ENCODE results near the gene PSMB1. TPM values are rescaled to one million over a fixed set of nuclear protein-coding genes. Genes with fewer than 3 reads are reported as not detected.
"Not testable (repeated sequence)": the region's sequence is repeated elsewhere in the genome, so short reads cannot be mapped to it uniquely, and the experiment has no call there.

The PSMB1 gene
- total RNA-seq, 1 donor from 2014 or later = 297 TPM

DNA sequence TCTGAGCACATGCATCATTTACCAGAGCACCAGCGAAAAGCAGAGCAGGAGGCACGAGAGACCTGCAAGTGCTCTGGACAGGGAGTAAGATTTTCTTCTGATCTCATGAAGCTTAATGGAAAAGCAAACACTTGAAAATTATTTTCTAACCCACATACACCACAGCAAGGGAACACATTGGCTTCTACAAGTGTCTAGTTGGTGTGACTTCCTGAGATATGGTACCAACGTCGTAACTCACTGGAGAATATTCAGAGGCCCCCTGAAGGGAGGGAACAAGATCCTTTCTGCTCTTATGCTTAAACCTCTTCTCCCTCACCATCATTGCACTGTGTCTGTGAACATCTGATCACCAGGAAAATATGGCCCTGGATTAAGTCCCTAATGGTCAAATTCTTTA lies 48.6 kb downstream of the PSMB1 start:
- Histone ChIP-seq H3K27me3 (ENCODE audit: control insufficient read depth, insufficient read depth, low read length) (peaks cover 4% of the 10 kb centered on the region), H3K36me3 (ENCODE audit: control insufficient read depth, insufficient read depth, low read length) (no peaks in the 10 kb centered on the region), H3K4me3 (ENCODE audit: low read depth, low read length) (no peak overlapping the region)
- TF ChIP-seq, protein P1, sequence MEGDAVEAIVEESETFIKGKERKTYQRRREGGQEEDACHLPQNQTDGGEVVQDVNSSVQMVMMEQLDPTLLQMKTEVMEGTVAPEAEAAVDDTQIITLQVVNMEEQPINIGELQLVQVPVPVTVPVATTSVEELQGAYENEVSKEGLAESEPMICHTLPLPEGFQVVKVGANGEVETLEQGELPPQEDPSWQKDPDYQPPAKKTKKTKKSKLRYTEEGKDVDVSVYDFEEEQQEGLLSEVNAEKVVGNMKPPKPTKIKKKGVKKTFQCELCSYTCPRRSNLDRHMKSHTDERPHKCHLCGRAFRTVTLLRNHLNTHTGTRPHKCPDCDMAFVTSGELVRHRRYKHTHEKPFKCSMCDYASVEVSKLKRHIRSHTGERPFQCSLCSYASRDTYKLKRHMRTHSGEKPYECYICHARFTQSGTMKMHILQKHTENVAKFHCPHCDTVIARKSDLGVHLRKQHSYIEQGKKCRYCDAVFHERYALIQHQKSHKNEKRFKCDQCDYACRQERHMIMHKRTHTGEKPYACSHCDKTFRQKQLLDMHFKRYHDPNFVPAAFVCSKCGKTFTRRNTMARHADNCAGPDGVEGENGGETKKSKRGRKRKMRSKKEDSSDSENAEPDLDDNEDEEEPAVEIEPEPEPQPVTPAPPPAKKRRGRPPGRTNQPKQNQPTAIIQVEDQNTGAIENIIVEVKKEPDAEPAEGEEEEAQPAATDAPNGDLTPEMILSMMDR (IDR thresholded peaks at IDR 0.05; ENCODE audit: insufficient read depth, low read length, poor library complexity, severe bottlenecking) = no peak
- no peak for DNase-seq (ENCODE audit: low read depth)

DNA sequence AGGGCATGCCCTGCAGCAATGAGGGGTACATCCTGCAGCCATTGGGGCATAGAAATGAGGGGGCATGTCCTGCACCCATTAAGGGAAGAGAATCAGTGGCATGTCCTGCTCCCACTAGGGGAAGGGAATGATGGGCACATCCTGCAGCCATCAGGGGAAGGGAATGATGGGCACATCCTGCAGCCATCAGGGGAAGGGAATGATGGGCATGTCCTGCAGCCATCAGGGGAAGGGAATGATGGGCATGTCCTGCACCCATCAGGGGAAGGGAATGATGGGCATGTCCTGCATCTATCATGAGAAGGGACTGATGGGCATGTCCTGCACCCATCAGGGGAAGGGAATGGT lies 49.7 kb downstream of the PSMB1 start:
- DNase-seq (ENCODE audit: low read depth) = no peak
- Histone ChIP-seq H3K36me3 (ENCODE audit: control insufficient read depth, insufficient read depth, low read length) (no peaks in the 10 kb centered on the region), H3K4me3 (ENCODE audit: low read depth, low read length) (no peak overlapping the region), H3K27me3 (ENCODE audit: control insufficient read depth, insufficient read depth, low read length) (peaks cover 4% of the 10 kb centered on the region)
- TF ChIP-seq, protein P1 (IDR thresholded peaks at IDR 0.05; ENCODE audit: insufficient read depth, low read length, poor library complexity, severe bottlenecking) = no peak

DNA sequence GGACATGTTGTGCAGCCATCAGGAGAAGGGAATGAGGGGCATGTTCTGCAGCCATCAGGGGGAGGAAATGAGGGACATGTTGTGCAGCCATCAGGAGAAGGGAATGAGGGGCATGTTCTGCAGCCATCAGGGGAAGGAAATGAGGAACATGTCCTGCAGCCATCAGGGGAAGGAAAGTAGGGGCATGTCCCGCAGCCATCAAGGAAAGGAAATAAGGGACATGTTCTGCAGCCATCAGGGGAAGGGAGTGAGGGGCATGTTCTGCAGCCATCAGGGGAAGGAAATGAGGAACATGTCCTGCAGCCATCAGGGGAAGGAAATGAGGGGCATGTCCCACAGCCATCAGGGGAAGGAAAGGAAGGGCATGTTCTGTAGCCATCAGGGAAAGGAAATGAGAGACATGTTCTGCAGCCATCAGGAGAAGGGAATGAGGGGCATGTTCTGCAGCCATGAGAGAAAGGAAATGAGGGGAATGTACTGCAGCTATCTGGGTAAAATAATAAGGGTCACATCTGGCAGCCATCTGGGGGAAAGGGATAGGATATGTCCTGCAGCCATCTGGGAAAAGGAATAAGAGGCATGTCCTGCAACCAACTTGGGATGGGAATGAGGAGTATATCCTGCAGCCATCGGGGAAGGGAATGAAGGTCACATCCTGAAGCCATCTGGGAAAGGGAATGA lies 50.2 kb downstream of the PSMB1 start:
- not testable (repeated sequence) for H3K4me3 ChIP-seq (ENCODE audit: low read depth, low read length); H3K27me3 ChIP-seq (ENCODE audit: control insufficient read depth, insufficient read depth, low read length); DNase-seq (ENCODE audit: low read depth); H3K36me3 ChIP-seq (ENCODE audit: control insufficient read depth, insufficient read depth, low read length)

DNA sequence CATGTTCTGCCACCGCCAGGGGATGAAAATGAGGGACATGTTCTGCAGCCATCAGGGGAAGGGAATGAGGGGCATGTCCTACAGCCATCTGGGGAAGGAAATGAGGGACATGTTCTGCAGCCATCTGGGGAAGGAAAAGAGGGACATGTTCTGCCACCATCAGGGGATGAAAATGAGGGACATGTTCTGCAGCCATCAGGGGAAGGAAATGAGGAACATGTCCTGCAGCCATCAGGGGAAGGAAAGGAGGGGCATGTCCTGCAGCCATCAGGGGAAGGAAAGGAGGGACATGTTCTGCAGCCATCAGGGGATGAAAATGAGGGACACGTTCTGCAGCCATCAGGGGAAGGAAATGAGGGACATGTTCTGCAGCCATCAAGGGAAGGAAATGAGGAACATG lies 50.8 kb downstream of the PSMB1 start:
- H3K4me3 ChIP-seq (ENCODE audit: low read depth, low read length); H3K27me3 ChIP-seq (ENCODE audit: control insufficient read depth, insufficient read depth, low read length); H3K36me3 ChIP-seq (ENCODE audit: control insufficient read depth, insufficient read depth, low read length); DNase-seq (ENCODE audit: low read depth): not testable (repeated sequence)

DNA sequence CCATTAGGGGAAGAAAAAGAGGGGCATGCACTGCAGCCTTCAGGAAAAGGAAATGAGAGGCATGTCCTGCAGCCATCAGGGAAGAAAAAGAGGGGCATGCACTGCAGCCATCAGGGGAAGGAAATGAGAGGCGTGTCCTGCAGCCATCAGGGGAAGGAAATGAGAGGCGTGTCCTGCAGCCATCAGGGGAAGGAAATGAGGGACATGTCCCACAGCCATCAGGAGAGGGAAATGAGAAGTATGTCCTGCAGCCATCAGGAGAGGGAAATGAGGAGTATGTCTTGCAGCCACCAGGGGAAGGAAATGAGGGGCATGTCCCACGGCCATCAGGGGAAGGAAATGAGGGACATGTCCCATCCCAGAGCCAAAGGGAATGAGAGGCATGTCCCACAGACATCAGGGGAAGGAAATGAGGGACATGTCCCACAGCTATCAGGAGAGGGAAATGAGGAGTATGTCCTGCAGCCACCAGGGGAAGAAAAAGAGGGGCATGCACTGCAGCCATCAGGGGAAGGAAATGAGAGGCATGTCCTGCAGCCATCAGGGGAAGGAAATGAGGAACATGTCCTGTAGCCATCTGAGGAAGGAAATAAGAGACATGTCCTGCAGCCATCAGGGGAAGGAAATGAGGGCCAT lies 52.0 kb downstream of the PSMB1 start:
- H3K27me3 ChIP-seq (ENCODE audit: control insufficient read depth, insufficient read depth, low read length) = peaks cover 4% of the 10 kb centered on the region
- H3K36me3 ChIP-seq (ENCODE audit: control insufficient read depth, insufficient read depth, low read length) = no peaks in the 10 kb centered on the region
- TF ChIP-seq, protein P1 (IDR thresholded peaks at IDR 0.05; ENCODE audit: insufficient read depth, low read length, poor library complexity, severe bottlenecking) = no peak
- H3K4me3 ChIP-seq (ENCODE audit: low read depth, low read length) = no peak overlapping the region
- DNase-seq (ENCODE audit: low read depth) = no peak

DNA sequence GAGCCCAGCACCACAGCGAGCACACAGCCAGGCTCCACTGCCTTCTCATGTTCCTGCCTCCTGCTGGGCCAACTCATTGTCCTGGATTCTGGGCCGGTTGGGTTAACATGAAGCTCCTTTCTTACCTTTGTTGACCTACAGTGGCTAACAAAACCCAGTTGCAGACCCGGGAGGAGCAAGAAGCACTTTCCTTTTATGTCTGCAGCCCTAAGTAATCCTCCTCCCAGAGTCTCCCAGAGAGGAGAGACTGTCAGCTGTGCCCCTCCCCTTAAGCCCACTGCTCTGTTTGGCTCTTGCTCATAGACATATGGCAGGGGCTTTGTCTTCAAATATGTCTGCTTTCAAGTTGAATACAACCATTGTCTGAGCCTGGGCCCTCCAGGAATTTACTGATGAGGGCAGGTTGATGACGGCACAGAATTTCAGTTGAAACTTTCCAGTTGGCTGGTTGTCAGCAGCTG lies 55.2 kb downstream of the PSMB1 start:
- Histone ChIP-seq H3K27me3 (ENCODE audit: control insufficient read depth, insufficient read depth, low read length) (no peaks in the 10 kb centered on the region), H3K36me3 (ENCODE audit: control insufficient read depth, insufficient read depth, low read length) (no peaks in the 10 kb centered on the region), H3K4me3 (ENCODE audit: low read depth, low read length) (no peak overlapping the region)
- no peak for DNase-seq (ENCODE audit: low read depth)
- TF ChIP-seq, protein P1 (IDR thresholded peaks at IDR 0.05; ENCODE audit: insufficient read depth, low read length, poor library complexity, severe bottlenecking) = no peak

DNA sequence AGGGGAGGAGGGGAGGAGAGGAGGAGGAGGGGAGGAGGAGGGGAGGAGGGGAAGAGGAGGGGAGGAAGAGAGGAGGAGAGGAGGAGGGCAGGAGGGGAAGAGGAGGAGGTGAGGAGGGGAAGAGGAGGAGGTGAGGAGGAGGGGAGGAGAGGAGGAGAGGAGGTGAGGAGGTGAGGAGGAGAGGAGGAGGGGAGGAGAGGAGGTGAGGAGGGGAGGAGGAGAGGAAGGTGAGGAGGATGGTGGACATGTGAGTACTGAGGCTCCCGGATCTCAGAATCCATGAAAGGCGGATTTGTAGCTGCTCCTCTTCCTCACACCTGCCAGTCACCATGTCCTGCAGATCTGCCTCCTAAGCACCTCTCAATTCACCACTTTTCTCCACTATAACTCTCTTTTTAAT lies 59.8 kb downstream of the PSMB1 start:
- no peak overlapping the region for H3K4me3 ChIP-seq (ENCODE audit: low read depth, low read length)
- DNase-seq (ENCODE audit: low read depth) = no peak
- TF ChIP-seq, protein P1 (IDR thresholded peaks at IDR 0.05; ENCODE audit: insufficient read depth, low read length, poor library complexity, severe bottlenecking) = no peak
- H3K36me3 ChIP-seq (ENCODE audit: control insufficient read depth, insufficient read depth, low read length) = no peaks in the 10 kb centered on the region
- H3K27me3 ChIP-seq (ENCODE audit: control insufficient read depth, insufficient read depth, low read length) = peaks cover 4% of the 10 kb centered on the region

Measured in kidney epithelial cell (primary cell).